Esophagus (tissue), 2 donors: ENCODE results near the gene DLL4. TPM values are rescaled to one million over a fixed set of nuclear protein-coding genes. Genes with fewer than 3 reads are reported as not detected.
A peak's percentile ranks its signal among the peaks of the same experiment; 100 is the strongest.

ENCODE experiments used
- H3K27ac ChIP-seq, 2 donors: one replicate each; pipeline ENCODE4 v1.5.1; 2013; ENCODE audit warnings: low read depth in 2 of 2, mild to moderate bottlenecking in 2 of 2, inconsistent platforms in 1 of 2, low read length in 1 of 2, moderate library complexity in 1 of 2
- H3K27me3 ChIP-seq, 2 donors: one replicate each; pipeline ENCODE4 v1.6.1; 2013; ENCODE audit warnings: low read length in 2 of 2, control low read depth in 1 of 2, mild to moderate bottlenecking in 1 of 2; ENCODE audit not compliant: insufficient read depth in 2 of 2, control insufficient read depth in 1 of 2
- H3K36me3 ChIP-seq, 2 donors: one replicate each; pipeline ENCODE4 v1.6.1; 2013; ENCODE audit warnings: low read length in 1 of 2; ENCODE audit not compliant: control insufficient read depth in 2 of 2, insufficient read depth in 2 of 2
- H3K4me1 ChIP-seq, 2 donors: one replicate each; pipeline ENCODE4 v1.6.1; 2013; ENCODE audit warnings: low read length in 1 of 2; ENCODE audit not compliant: control insufficient read depth in 2 of 2, insufficient read depth in 2 of 2
- H3K4me3 ChIP-seq, 2 donors: one replicate each; pipeline ENCODE4 v1.5.1; 2013; ENCODE audit warnings: low read length in 2 of 2, mild to moderate bottlenecking in 2 of 2, low read depth in 1 of 2, moderate library complexity in 1 of 2
- H3K9me3 ChIP-seq, 2 donors: one replicate each; pipeline ENCODE4 v1.6.1; 2013; ENCODE audit warnings: mild to moderate bottlenecking in 2 of 2, low read depth in 1 of 2, low read length in 1 of 2, moderate library complexity in 1 of 2; ENCODE audit not compliant: control insufficient read depth in 2 of 2, insufficient read depth in 1 of 2
- WGBS, 2 donors: extraction: QIAGEN DNeasy Blood & Tissue Kit; methylation state at CpG; one replicate each; pipeline ENCODE4 v1.1.7; 2013; 5-methylcytosine and 5-hydroxymethylcytosine counted together
- polyA plus RNA-seq, 2 donors: library from polyadenylated mRNA; stranded (reverse); fragments of 200-250 nt; gene quantifications; one replicate each; pipeline ENCODE4 v1.2.3, GENCODE V29; 2013
- donor health status: healthy with polysubstance abuse.
- donor health status: Bipolar disorder and iron deficiency.

Gene DLL4
- polyA plus RNA-seq, 2 donors: 1.8 to 1.9 TPM

DNA sequence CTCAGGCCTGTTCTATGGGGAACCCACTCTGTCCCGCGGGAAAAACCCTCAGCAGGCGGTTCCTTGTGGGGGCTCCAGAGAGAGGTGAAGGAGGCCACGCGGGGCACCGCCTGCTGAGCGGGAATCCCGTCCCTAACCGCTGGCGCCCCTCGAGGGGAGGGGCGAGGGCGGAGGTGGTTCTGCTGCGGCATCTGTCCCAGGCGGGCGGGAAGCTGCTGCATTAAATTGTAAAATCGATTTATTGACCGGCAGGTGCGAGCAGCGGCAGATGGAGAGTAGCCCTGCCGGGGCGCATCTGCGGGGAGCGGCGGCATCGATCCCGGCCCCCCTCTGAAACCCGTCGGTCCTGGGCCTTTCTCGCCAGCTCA, 3.7 kb upstream of the DLL4 start:
- Histone ChIP-seq H3K27ac (no peak overlapping the region), H3K27me3 (peaks cover 2 to 15% of the 10 kb centered on the region in 2 donors), H3K9me3 (no peaks in the 10 kb centered on the region), H3K4me1 (peaks cover 17 to 27% of the 10 kb centered on the region in 2 donors), H3K36me3 (no peaks in the 10 kb centered on the region), H3K4me3 (peak overlapping the region in 1 of 2 donors; percentile 5)
- WGBS, 2 donors: 30 to 32% methylated on average over 30 of the region's 30 CpGs

GRCh38 chr15:40925863-40926658, 3.1 kb upstream of the DLL4 start:
- WGBS, 2 donors: 16 to 19% methylated on average over 56 to 61 of the region's 61 CpGs
- peaks cover 20 to 28% of the 10 kb centered on the region in 2 donors for H3K4me1 ChIP-seq
- H3K4me3 ChIP-seq: peak overlapping the region in 1 of 2 donors; percentile 5

DNA sequence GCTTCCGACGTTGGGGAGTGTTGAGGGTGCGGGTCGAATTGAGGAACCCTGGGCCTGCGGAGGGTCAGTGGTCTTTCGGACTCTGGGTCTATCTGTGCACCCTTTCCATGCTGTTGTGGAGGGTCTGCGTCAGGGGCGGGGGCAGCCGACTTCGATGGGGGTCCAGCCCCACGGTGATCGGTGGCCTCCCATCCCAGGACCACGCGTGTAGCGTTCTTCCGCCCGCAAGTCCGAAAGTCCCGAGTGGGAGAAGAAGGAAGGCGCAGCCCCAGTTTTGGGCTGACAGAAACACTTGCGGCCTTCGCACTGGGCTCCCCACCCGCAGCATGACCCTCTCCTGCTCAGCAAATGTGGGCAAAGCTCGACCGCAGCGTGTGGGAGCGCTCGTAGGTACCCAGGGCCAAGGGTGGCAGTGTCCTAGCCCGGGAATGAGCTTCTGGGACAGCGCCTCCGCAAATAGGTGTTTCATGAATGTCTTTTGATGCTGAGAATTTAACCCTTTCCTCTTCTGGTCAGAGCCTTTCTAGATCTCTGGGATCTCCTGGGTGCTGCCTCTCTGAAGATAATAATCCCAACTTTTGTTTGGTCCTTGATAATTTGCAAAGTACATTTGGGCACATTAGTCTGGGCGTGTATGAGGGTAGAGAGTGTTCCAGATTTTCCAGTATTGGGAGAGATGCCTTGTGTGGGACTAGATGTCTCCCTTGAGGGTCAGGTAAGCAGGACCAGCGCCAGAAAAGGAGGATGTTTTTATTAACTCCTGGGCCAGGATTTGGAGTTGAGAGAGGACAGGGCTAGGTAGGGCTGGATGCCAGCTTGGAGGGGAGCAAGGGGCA, 2.3 kb upstream of the DLL4 start:
- H3K36me3 ChIP-seq: no peaks in the 10 kb centered on the region
- H3K4me1 ChIP-seq: peaks cover 20 to 28% of the 10 kb centered on the region in 2 donors
- H3K27me3 ChIP-seq: peaks cover 2 to 16% of the 10 kb centered on the region in 2 donors
- WGBS, 2 donors: 31 to 39% methylated on average over 31 to 33 of the region's 33 CpGs
- H3K27ac ChIP-seq: no peak overlapping the region
- H3K9me3 ChIP-seq: no peaks in the 10 kb centered on the region
- no peak overlapping the region for H3K4me3 ChIP-seq

More at GRCh38 chr15:40925863-40926658, 3.1 kb upstream of the DLL4 start:
- Histone ChIP-seq H3K27ac (no peak overlapping the region), H3K36me3 (no peaks in the 10 kb centered on the region), H3K9me3 (no peaks in the 10 kb centered on the region), H3K27me3 (peaks cover 2 to 15% of the 10 kb centered on the region in 2 donors)

DNA sequence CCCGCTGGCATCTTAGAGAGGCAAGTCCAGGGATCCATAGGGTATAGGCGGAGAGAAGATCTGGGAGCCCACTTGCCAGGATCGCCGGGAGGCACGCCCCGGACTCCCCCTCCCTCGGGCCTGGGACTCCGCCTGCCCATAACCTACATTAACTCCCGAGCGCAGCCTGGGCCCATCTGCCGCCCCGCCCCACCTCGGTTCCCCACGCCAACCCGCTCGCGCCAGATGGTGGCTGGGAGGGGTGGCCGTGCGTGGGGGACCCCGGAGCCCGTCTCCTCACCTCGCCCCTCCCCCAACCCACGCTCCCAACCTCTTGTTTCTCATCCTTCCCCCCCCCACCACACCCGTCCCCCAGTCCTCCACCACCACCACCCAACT, 1.7 kb upstream of the DLL4 start:
- Histone ChIP-seq H3K27ac (no peak overlapping the region), H3K36me3 (no peaks in the 10 kb centered on the region), H3K27me3 (peaks cover 2 to 18% of the 10 kb centered on the region in 2 donors), H3K9me3 (no peaks in the 10 kb centered on the region), H3K4me1 (peaks cover 20 to 28% of the 10 kb centered on the region in 2 donors), H3K4me3 (peak overlapping the region in 1 of 2 donors; percentile 41)
- 10 to 12% methylated on average over 13 to 24 of the region's 24 CpGs for WGBS, 2 donors

DNA sequence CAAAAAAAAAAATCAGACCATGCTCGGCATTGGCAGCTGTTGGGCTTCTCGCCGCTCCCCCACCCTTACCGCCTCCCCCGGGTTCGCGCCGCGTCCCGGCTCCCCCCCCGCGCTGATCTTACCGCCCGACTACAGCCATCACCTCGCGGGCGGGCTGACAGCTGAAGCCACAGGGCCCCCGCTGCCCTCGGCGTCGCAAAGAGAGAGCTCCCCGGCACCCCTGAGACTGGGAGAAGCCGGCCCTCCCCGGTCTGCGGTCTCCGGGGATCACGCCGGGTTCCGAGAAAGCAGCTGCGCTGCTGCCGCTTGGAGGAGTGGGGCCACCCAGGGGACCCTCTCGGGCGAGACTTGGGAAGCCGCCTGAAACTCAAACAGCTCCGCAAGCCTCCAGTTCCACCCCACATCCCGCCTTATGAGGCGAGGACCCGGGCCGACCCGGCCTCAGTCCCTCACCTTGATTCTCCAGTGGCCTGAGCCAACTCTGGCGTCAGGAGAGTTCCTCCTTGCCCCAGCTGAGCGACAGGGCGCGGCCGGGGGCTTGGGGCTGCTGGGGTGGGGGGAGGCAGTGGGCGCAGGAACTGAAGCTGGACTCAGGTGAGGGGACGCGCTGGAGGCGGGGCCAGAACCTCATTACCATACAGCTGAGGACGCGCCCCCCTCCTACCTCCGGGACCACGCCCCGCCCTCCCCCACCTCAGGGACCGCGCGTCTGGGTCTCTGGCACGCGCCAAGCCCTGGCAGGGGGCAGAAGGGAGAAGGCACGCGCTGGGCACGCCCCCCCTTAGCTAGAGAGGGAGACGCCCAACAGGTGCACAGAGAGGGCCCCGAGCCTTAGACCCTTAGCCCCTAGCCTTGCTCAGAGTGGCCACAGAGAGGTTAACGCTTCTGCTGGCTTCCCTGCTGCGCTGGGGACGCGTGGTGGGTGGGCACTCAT, 1.0 kb upstream of the DLL4 start:
- H3K27me3 ChIP-seq: peaks cover 2 to 18% of the 10 kb centered on the region in 2 donors
- no peaks in the 10 kb centered on the region for H3K36me3 ChIP-seq
- 1% methylated on average over 62 to 68 of the region's 68 CpGs for WGBS, 2 donors
- no peaks in the 10 kb centered on the region for H3K9me3 ChIP-seq
- H3K27ac ChIP-seq: no peak overlapping the region
- peak overlapping the region in 1 of 2 donors; percentile 41 for H3K4me3 ChIP-seq
- peaks cover 20 to 28% of the 10 kb centered on the region in 2 donors for H3K4me1 ChIP-seq

DNA sequence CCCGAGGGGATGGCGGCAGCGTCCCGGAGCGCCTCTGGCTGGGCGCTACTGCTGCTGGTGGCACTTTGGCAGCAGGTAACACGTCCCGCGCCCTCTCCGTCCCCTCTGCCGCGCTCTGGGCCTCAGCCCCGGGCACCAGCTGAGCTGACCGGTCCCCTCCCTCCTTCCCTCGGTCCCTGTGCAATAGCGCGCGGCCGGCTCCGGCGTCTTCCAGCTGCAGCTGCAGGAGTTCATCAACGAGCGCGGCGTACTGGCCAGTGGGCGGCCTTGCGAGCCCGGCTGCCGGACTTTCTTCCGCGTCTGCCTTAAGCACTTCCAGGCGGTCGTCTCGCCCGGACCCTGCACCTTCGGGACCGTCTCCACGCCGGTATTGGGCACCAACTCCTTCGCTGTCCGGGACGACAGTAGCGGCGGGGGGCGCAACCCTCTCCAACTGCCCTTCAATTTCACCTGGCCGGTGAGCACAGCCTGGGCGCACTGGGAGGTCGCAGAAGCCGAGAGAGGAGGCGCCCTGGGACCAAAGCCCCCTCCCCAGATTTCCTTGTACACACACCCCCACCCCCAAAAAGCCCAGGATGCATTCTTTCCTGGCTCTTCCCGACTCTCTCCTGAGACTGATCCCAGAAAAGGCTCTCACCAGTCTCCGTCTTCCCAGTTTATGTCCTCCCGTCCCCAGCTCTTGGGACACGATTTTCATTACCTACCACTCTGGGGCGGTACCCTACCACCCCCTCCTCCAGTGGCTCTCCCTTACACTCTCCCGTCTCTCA, 705 bp downstream of the DLL4 start:
- H3K27me3 ChIP-seq: peaks cover 0 to 18% of the 10 kb centered on the region in 2 donors

GRCh38 chr15:40930430-40931299, 1.5 kb downstream of the DLL4 start:
- 1% methylated on average over 46 of the region's 46 CpGs for WGBS, 2 donors
- H3K27me3 ChIP-seq: peaks cover 0 to 15% of the 10 kb centered on the region in 2 donors

More for the DNA sequence above, 705 bp downstream of the DLL4 start:
- Histone ChIP-seq H3K36me3 (no peaks in the 10 kb centered on the region), H3K27ac (no peak overlapping the region), H3K4me1 (peaks cover 20 to 28% of the 10 kb centered on the region in 2 donors), H3K9me3 (no peaks in the 10 kb centered on the region), H3K4me3 (peak overlapping the region; percentile 41 to 52)
- 1 to 2% methylated on average over 51 to 56 of the region's 56 CpGs for WGBS, 2 donors

More at GRCh38 chr15:40930430-40931299, 1.5 kb downstream of the DLL4 start:
- H3K4me1 ChIP-seq: peaks cover 19 to 28% of the 10 kb centered on the region in 2 donors
- peak overlapping the region; percentile 41 to 52 for H3K4me3 ChIP-seq
- no peaks in the 10 kb centered on the region for H3K36me3 ChIP-seq
- H3K27ac ChIP-seq: peak overlapping the region in 1 of 2 donors; percentile 1
- no peaks in the 10 kb centered on the region for H3K9me3 ChIP-seq
